ENCODE results near the gene BRSK2. TPM values are rescaled to one million over a fixed set of nuclear protein-coding genes. Genes with fewer than 3 reads are reported as not detected.
"Not testable (repeated sequence)": the region's sequence is repeated elsewhere in the genome, so short reads cannot be mapped to it uniquely, and the experiment has no call there.

Gene BRSK2
- total and polyA plus RNA-seq, 4 experiments from 2014 or later, result 0.18 to 0.47 (median 0.32) TPM

DNA sequence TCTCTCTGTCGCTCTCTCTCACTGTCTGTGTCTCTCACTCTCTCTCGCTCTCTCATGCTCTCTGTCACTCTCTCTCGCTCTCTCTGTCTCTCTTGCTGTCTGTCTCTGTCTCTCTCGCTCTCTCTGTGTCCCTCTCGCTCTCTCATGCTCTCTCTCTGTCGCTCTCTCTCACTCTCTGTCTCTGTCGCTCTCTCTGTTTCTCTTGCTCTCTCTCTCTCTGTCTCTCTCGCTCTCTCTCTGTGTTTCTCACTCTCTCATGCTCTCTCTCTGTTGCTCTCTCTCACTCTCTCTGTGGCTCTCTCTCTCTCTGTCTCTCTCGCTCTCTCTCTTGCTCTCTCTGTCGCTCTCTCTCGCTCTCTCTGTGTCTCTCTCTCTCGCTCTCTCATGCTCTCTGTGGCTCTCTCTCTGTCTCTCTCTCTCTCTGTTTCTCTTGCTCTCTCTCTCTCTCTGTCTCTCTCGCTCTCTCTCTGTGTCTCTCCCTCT, 33.2 kb upstream of the BRSK2 start:
- Mint-ChIP-seq H3K9me3 (peaks cover 0 to 2% (median 0%) of the 10 kb centered on the region in 8 donors), H3K36me3 (no peaks in the 10 kb centered on the region), H3K27me3 (peaks cover 8 to 10% of the 10 kb centered on the region in 2 donors), H3K4me3 (no peak overlapping the region), H3K27ac (peak overlapping the region in 1 of 7 donors; percentile 59), H3K4me1 (no peaks in the 10 kb centered on the region)
- no peak for DNase-seq
- Histone ChIP-seq H3K27ac (ENCODE audit: low read depth, low read length) (no peak overlapping the region), H3K36me3 (ENCODE audit: insufficient read depth, low read length) (no peaks in the 10 kb centered on the region), H3K4me3 (ENCODE audit: low read length in 2 of 2) (no peak overlapping the region), H3K4me1 (ENCODE audit: insufficient read depth, low read length) (no peaks in the 10 kb centered on the region), H3K27me3 (ENCODE audit: insufficient read depth, low read length) (no peaks in the 10 kb centered on the region), H3K9me3 (ENCODE audit: control insufficient read depth in 1 of 2, low read length in 2 of 2) (no peaks in the 10 kb centered on the region)
- ChIA-PET CTCF (ENCODE audit: partially characterized antibody) (no interaction called here), POLR2A (ENCODE audit: partially characterized antibody) (no interaction called here)
- intact Hi-C loops (cut with micrococcal nuclease), result no loop called here

DNA sequence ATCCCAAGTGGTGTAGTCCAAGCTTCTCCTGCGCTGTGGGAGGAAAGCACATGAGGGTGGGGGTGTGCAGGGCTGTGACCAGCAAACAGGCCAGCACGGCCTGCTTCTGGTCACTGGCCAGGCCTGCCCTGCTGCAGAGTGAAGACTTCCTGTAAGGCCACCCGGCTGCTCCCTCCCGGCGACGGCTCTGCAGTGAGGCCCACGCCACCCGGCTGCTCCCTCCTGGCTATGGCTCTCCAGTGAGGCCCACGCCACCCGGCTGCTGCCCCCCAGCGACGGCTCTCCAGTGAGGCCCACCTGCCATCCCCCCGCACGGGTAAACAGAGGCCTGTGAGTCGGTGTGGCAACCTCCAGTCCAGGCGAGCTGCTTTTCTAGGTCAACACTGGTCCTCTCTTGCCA, 31.4 kb upstream of the BRSK2 start:
- no peak overlapping the region for H3K4me3 Mint-ChIP-seq
- H3K36me3 ChIP-seq (ENCODE audit: insufficient read depth, low read length), result no peaks in the 10 kb centered on the region
- intact Hi-C loops (cut with micrococcal nuclease), result no loop called here
- ChIA-PET POLR2A (ENCODE audit: partially characterized antibody) (no interaction called here), CTCF (ENCODE audit: partially characterized antibody) (no interaction called here)
- no peaks in the 10 kb centered on the region for H3K4me1 Mint-ChIP-seq
- no peak overlapping the region for H3K27ac Mint-ChIP-seq
- no peak overlapping the region for H3K4me3 ChIP-seq (ENCODE audit: low read length in 2 of 2)
- no peaks in the 10 kb centered on the region for H3K9me3 ChIP-seq (ENCODE audit: control insufficient read depth in 1 of 2, low read length in 2 of 2)
- no peaks in the 10 kb centered on the region for H3K36me3 Mint-ChIP-seq
- no peaks in the 10 kb centered on the region for H3K27me3 ChIP-seq (ENCODE audit: insufficient read depth, low read length)
- no peak overlapping the region for H3K27ac ChIP-seq (ENCODE audit: low read depth, low read length)
- peaks cover 8 to 10% of the 10 kb centered on the region in 2 donors for H3K27me3 Mint-ChIP-seq
- peaks cover 0 to 2% (median 0%) of the 10 kb centered on the region in 8 donors for H3K9me3 Mint-ChIP-seq
- no peak for DNase-seq
- H3K4me1 ChIP-seq (ENCODE audit: insufficient read depth, low read length), result no peaks in the 10 kb centered on the region

DNA sequence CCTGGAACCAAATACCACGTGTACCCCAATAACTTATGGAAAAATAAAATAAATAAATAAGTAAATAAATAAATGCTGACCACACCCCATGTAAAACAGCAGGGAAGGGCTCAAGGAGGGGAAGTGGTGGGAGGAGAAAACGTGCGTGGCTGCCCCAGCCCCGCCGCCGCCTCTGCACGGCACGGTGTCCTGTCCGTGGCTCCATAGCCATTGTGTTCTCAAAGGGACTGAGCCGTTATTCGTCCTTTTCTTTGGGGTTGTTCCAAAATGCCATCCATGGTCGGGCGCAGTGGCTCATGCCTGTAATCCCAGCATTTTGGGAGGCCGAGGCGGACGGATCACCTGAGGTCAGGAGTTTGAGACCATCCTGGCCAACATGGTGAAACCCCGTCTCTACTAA, 30.8 kb upstream of the BRSK2 start:
- peaks cover 8 to 13% of the 10 kb centered on the region in 2 donors for H3K27me3 Mint-ChIP-seq
- H3K9me3 Mint-ChIP-seq; H3K36me3 Mint-ChIP-seq; H3K4me3 Mint-ChIP-seq; H3K36me3 ChIP-seq (ENCODE audit: insufficient read depth, low read length); H3K4me1 ChIP-seq (ENCODE audit: insufficient read depth, low read length); H3K27ac ChIP-seq (ENCODE audit: low read depth, low read length); CTCF ChIA-PET (ENCODE audit: partially characterized antibody); H3K4me1 Mint-ChIP-seq; H3K27me3 ChIP-seq (ENCODE audit: insufficient read depth, low read length); POLR2A ChIA-PET (ENCODE audit: partially characterized antibody); H3K4me3 ChIP-seq (ENCODE audit: low read length in 2 of 2); DNase-seq; H3K9me3 ChIP-seq (ENCODE audit: control insufficient read depth in 1 of 2, low read length in 2 of 2); H3K27ac Mint-ChIP-seq; intact Hi-C loops (cut with micrococcal nuclease): not testable (repeated sequence)

DNA sequence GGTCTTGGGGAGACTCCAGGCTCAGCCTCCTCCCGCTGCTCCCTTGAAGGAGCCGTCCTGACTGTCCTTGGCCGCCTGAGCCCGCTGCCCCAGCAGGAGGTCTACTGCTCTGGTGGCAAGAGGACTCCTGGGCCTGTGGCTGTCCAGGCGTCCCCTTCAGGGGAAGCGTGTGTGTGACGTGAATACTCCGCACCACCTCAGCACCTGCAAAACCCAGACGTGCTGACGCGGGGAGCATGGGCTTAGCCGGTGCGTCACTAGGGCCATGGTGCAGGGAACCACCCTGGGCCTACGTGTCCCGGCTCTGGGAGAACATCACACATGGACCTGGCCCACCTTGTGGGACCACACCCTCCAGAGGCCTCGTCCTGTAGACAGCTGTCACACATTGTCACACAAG, 30.2 kb upstream of the BRSK2 start:
- no peak for DNase-seq
- intact Hi-C loops (cut with micrococcal nuclease), result no loop called here
- H3K27ac Mint-ChIP-seq, result no peak overlapping the region
- H3K36me3 Mint-ChIP-seq, result no peaks in the 10 kb centered on the region
- CTCF ChIA-PET (ENCODE audit: partially characterized antibody), result no interaction called here
- Histone ChIP-seq H3K4me1 (ENCODE audit: insufficient read depth, low read length) (no peaks in the 10 kb centered on the region), H3K9me3 (ENCODE audit: control insufficient read depth in 1 of 2, low read length in 2 of 2) (no peaks in the 10 kb centered on the region), H3K27me3 (ENCODE audit: insufficient read depth, low read length) (no peaks in the 10 kb centered on the region), H3K27ac (ENCODE audit: low read depth, low read length) (no peak overlapping the region), H3K36me3 (ENCODE audit: insufficient read depth, low read length) (no peaks in the 10 kb centered on the region), H3K4me3 (ENCODE audit: low read length in 2 of 2) (no peak overlapping the region)
- no peak overlapping the region for H3K4me3 Mint-ChIP-seq
- peaks cover 0 to 2% (median 0%) of the 10 kb centered on the region in 8 donors for H3K9me3 Mint-ChIP-seq
- peaks cover 8 to 13% of the 10 kb centered on the region in 2 donors for H3K27me3 Mint-ChIP-seq
- no peaks in the 10 kb centered on the region for H3K4me1 Mint-ChIP-seq
- POLR2A ChIA-PET (ENCODE audit: partially characterized antibody), result no interaction called here

DNA sequence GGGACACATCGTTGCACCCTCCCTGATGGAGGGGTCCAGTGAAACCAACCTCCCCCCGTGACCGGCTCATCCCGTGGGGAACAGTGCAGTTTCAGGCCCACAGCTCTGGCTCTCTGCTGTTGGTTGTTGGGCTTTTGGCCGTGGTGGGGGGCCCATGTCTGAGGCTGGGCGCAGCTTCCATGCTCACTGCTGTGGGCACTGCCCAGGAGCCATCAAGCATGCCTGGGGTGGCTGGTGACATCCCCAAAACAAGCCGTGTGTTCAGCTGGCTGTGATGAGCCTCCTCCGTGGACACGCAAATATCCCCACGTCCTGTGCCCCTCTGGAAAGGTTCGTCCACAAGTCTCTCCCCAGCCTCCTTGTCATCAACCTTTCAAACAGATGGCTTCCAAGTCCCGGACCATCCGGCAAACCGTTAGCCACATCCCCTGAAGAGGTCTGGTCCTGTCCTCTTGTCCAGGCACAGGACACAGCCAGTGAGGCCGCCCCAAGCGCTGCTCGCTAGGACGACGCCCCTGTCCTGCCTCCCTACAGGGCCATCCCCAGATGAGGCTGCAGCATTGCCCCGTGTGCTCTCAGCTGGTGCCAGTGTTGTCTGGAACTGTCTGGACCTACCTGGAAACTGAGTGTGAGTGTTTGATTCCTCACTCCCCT, 29.4 kb upstream of the BRSK2 start:
- intact Hi-C loops (cut with micrococcal nuclease), result no loop called here
- Mint-ChIP-seq H3K27ac (peak overlapping the region in 1 of 7 donors; percentile 69), H3K4me3 (peak overlapping the region in 1 of 8 donors; percentile 31), H3K36me3 (no peaks in the 10 kb centered on the region), H3K9me3 (peaks cover 0 to 4% (median 0%) of the 10 kb centered on the region in 8 donors), H3K27me3 (peaks cover 9 to 13% of the 10 kb centered on the region in 2 donors), H3K4me1 (no peaks in the 10 kb centered on the region)
- no peaks in the 10 kb centered on the region for H3K27me3 ChIP-seq (ENCODE audit: insufficient read depth, low read length)
- no peaks in the 10 kb centered on the region for H3K9me3 ChIP-seq (ENCODE audit: control insufficient read depth in 1 of 2, low read length in 2 of 2)
- no peak overlapping the region for H3K27ac ChIP-seq (ENCODE audit: low read depth, low read length)
- no peaks in the 10 kb centered on the region for H3K4me1 ChIP-seq (ENCODE audit: insufficient read depth, low read length)
- H3K36me3 ChIP-seq (ENCODE audit: insufficient read depth, low read length), result no peaks in the 10 kb centered on the region
- no peak for DNase-seq
- H3K4me3 ChIP-seq (ENCODE audit: low read length in 2 of 2), result no peak overlapping the region
- ChIA-PET POLR2A (ENCODE audit: partially characterized antibody) (interaction anchor here (1.2 kb wide), 1 partner anchor 23 kb away, joined by 3 read pairs; no protein-coding TSS in a partner anchor), CTCF (ENCODE audit: partially characterized antibody) (no interaction called here)

DNA sequence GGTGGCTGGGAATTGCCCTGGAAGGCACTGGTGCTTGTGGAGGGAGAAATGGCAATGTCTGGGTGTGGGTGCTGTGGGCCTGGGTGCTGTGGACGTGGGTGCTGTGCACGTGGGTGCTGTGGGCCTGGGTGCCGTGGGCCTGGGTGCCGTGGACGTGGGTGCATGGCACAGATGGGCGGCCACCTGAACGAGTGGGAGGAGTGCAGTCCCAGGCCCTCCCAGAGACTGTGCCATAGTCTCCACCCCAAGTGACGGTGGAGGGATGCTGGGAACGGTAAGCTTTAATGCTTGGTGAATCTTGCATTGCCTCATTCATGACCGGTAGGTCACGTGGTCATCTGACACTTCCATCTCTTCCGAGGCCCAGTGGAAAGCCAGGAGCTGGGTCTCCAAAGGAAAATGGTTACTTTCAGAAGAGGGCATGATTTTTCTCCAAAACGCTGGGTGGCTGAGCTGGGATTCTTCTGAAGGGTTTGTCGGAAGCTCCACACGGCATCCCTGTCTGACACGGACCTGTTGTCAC, 28.8 kb upstream of the BRSK2 start:
- peaks cover 0 to 6% (median 0%) of the 10 kb centered on the region in 8 donors for H3K9me3 Mint-ChIP-seq
- H3K36me3 Mint-ChIP-seq, result no peaks in the 10 kb centered on the region
- no peak overlapping the region for H3K4me3 Mint-ChIP-seq
- peaks cover 10 to 13% of the 10 kb centered on the region in 2 donors for H3K27me3 Mint-ChIP-seq
- Histone ChIP-seq H3K36me3 (ENCODE audit: insufficient read depth, low read length) (no peaks in the 10 kb centered on the region), H3K9me3 (ENCODE audit: control insufficient read depth in 1 of 2, low read length in 2 of 2) (peaks cover 0 to 1% of the 10 kb centered on the region in 2 donors), H3K27me3 (ENCODE audit: insufficient read depth, low read length) (no peaks in the 10 kb centered on the region), H3K27ac (ENCODE audit: low read depth, low read length) (no peak overlapping the region), H3K4me1 (ENCODE audit: insufficient read depth, low read length) (no peaks in the 10 kb centered on the region), H3K4me3 (ENCODE audit: low read length in 2 of 2) (no peak overlapping the region)
- DNase-seq, result no peak
- no peaks in the 10 kb centered on the region for H3K4me1 Mint-ChIP-seq
- ChIA-PET CTCF (ENCODE audit: partially characterized antibody) (no interaction called here), POLR2A (ENCODE audit: partially characterized antibody) (interaction anchor here (1.2 kb wide), 1 partner anchor 22 kb away, joined by 3 read pairs; no protein-coding TSS in a partner anchor)
- intact Hi-C loops (cut with micrococcal nuclease), result no loop called here
- H3K27ac Mint-ChIP-seq, result no peak overlapping the region

DNA sequence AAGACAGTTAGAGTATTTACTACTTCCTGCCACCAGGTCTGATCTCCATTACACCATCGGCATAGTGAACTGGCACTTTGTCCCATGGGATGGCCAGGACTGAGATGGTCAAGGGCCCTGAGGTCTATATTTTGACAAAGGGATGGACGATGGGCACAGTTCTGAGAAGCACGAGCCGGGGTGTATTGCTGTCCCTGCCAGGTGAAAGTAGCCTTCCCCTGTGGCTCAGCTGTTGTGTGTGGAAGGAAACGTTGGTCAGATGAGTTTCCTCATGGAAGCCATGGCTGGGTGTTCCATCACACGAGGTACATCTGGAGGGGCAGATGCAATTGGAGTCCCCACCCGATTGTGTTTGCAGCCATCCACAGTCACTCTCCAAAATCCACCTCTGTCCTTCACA, 27.9 kb upstream of the BRSK2 start:
- H3K27ac Mint-ChIP-seq, result no peak overlapping the region
- no peak overlapping the region for H3K4me3 Mint-ChIP-seq
- no peaks in the 10 kb centered on the region for H3K36me3 ChIP-seq (ENCODE audit: insufficient read depth, low read length)
- peaks cover 4% of the 10 kb centered on the region in 2 donors for H3K27me3 Mint-ChIP-seq
- ChIA-PET CTCF (ENCODE audit: partially characterized antibody) (no interaction called here), POLR2A (ENCODE audit: partially characterized antibody) (no interaction called here)
- no peaks in the 10 kb centered on the region for H3K36me3 Mint-ChIP-seq
- H3K9me3 Mint-ChIP-seq, result peaks cover 0 to 14% (median 6%) of the 10 kb centered on the region in 8 donors
- H3K27me3 ChIP-seq (ENCODE audit: insufficient read depth, low read length), result no peaks in the 10 kb centered on the region
- no peak for DNase-seq
- no peak overlapping the region for H3K4me3 ChIP-seq (ENCODE audit: low read length in 2 of 2)
- intact Hi-C loops (cut with micrococcal nuclease), result no loop called here
- H3K4me1 ChIP-seq (ENCODE audit: insufficient read depth, low read length), result no peaks in the 10 kb centered on the region
- H3K27ac ChIP-seq (ENCODE audit: low read depth, low read length), result no peak overlapping the region
- H3K9me3 ChIP-seq (ENCODE audit: control insufficient read depth in 1 of 2, low read length in 2 of 2), result peaks cover 0 to 3% of the 10 kb centered on the region in 2 donors
- no peaks in the 10 kb centered on the region for H3K4me1 Mint-ChIP-seq
